IMR-90 (cell line): ENCODE data around the gene HOXB6. TPM values are rescaled to one million over a fixed set of nuclear protein-coding genes. Genes with fewer than 3 reads are reported as not detected.

Source experiments
- ATAC-seq: fragments of 200-7000 bp; cut with Tn5 transposase; 2 replicates; pipeline ENCODE4 v1.9.1; 2020; ENCODE audit warnings: low read depth, mild to moderate bottlenecking, moderate library complexity
- BruUV-seq: library from RNA; stranded (reverse); fragments of 400-500 nt; replicated peaks from 2 replicates; lab custom pipeline; 2021; lab: Mats Ljungman, UMichigan
- CTCF ChIA-PET: fragments of 300-600 bp; formaldehyde crosslinking; extraction: SDS; loops from one replicate; lab custom pipeline; 2021; ENCODE audit warnings: antibody characterized with exemption; lab: Yijun Ruan, JAX
- POLR2A ChIA-PET: fragments of 300-600 bp; sonication (Branson Sonifier 250); formaldehyde crosslinking; loops from one replicate; lab custom pipeline; 2022; ENCODE audit warnings: antibody characterized with exemption; ENCODE audit not compliant: unreplicated experiment; lab: Charles Lee
- DNase-seq: peaks from one replicate; pipeline ENCODE4 v3.0.0; 2013
- H2AFZ ChIP-seq: replicated peaks from 2 replicates; pipeline ENCODE3; 2013; ENCODE audit warnings: low read length, mild to moderate bottlenecking; ENCODE audit not compliant: poor library complexity
- H2AK5ac ChIP-seq: 2 replicates; pipeline ENCODE4 v1.6.1; 2013; ENCODE audit warnings: low read depth, low read length, inconsistent platforms
- H2AK9ac ChIP-seq: replicated peaks from 2 replicates; pipeline ENCODE3; 2013; ENCODE audit warnings: mild to moderate bottlenecking, low read depth, low read length, moderate library complexity; ENCODE audit not compliant: poor library complexity
- H2BK120ac ChIP-seq: 2 replicates; pipeline ENCODE4 v1.6.1; 2013; ENCODE audit warnings: low read depth, low read length, inconsistent platforms
- H2BK15ac ChIP-seq: 3 replicates; pipeline ENCODE4 v1.6.1; 2013; ENCODE audit warnings: low read depth, low read length, inconsistent platforms
- H2BK20ac ChIP-seq: 2 replicates; pipeline ENCODE4 v1.6.1; 2013; ENCODE audit warnings: low read depth, mild to moderate bottlenecking, inconsistent platforms, low read length, moderate library complexity
- H2BK5ac ChIP-seq: 2 replicates; pipeline ENCODE4 v1.6.1; 2013; ENCODE audit warnings: mild to moderate bottlenecking, low read depth, low read length, inconsistent platforms; ENCODE audit not compliant: poor library complexity, severe bottlenecking
- H3K14ac ChIP-seq: replicated peaks from 2 replicates; pipeline ENCODE4 v1.6.1; 2013; ENCODE audit warnings: low read depth, low read length, inconsistent platforms
- H3K18ac ChIP-seq: 2 replicates; pipeline ENCODE4 v1.6.1; 2013; ENCODE audit warnings: low read depth, low read length, control low read depth
- H3K23ac ChIP-seq: 2 replicates; pipeline ENCODE4 v1.6.1; 2013; ENCODE audit warnings: low read depth, low read length, inconsistent platforms
- H3K27ac ChIP-seq: 2 replicates; pipeline ENCODE4 v1.5.1; 2013; ENCODE audit warnings: mild to moderate bottlenecking, control low read depth, low read length; ENCODE audit not compliant: insufficient read depth
- H3K27me3 ChIP-seq: 2 replicates; pipeline ENCODE4 v1.6.1; 2013; ENCODE audit warnings: low read length; ENCODE audit not compliant: control insufficient read depth, insufficient read depth
- H3K36me3 ChIP-seq: 2 replicates; pipeline ENCODE4 v1.6.1; 2013; ENCODE audit warnings: low read length, mixed read lengths; ENCODE audit not compliant: control insufficient read depth, insufficient read depth
- H3K4ac ChIP-seq: 2 replicates; pipeline ENCODE4 v1.6.1; 2013; ENCODE audit warnings: low read depth, low read length, inconsistent platforms
- H3K4me1 ChIP-seq: 2 replicates; pipeline ENCODE4 v1.6.1; 2013; ENCODE audit warnings: low read length, mixed read lengths; ENCODE audit not compliant: control insufficient read depth, insufficient read depth
- H3K4me2 ChIP-seq: 2 replicates; pipeline ENCODE4 v1.6.1; 2013; ENCODE audit warnings: low read depth, mild to moderate bottlenecking, control low read depth, low read length, moderate library complexity
- H3K4me3 ChIP-seq: 2 replicates; pipeline ENCODE4 v1.5.1; 2013; ENCODE audit warnings: low read depth, mild to moderate bottlenecking, control low read depth, low read length, moderate library complexity; ENCODE audit not compliant: insufficient read depth
- H3K56ac ChIP-seq: 2 replicates; pipeline ENCODE4 v1.6.1; 2013; ENCODE audit warnings: low read length, inconsistent platforms; ENCODE audit not compliant: insufficient read depth; ENCODE audit errors: extremely low read depth
- H3K79me1 ChIP-seq, 2 experiments: 2 replicates each; pipeline ENCODE4 v1.6.1; 2013; ENCODE audit warnings: low read length in 2 of 2, inconsistent platforms in 1 of 2, low read depth in 1 of 2
- H3K9ac ChIP-seq: 2 replicates; pipeline ENCODE4 v1.6.1; 2013; ENCODE audit warnings: low read depth, low read length, control low read depth
- H3K9me1 ChIP-seq: 2 replicates; pipeline ENCODE4 v1.6.1; 2013; ENCODE audit warnings: low read length, inconsistent platforms; ENCODE audit not compliant: insufficient read depth
- H3K9me3 ChIP-seq: 2 replicates; pipeline ENCODE4 v1.6.1; 2013; ENCODE audit warnings: low read length; ENCODE audit not compliant: control insufficient read depth, insufficient read depth
- H4K20me1 ChIP-seq: 2 replicates; pipeline ENCODE4 v1.6.1; 2013; ENCODE audit warnings: low read length, inconsistent platforms; ENCODE audit not compliant: insufficient read depth
- H4K5ac ChIP-seq: 2 replicates; pipeline ENCODE4 v1.6.1; 2013; ENCODE audit warnings: mild to moderate bottlenecking, low read depth, low read length, control low read depth
- H4K8ac ChIP-seq, 2 experiments: 2 replicates each; pipeline ENCODE4 v1.6.1; 2013; ENCODE audit warnings: low read depth in 2 of 2, low read length in 2 of 2, control low read depth in 1 of 2, inconsistent platforms in 1 of 2
- H4K91ac ChIP-seq: 2 replicates; pipeline ENCODE4 v1.6.1; 2013; ENCODE audit warnings: low read depth, low read length, inconsistent platforms; ENCODE audit not compliant: insufficient read depth
- BHLHE40 ChIP-seq: fragments of 150-350 bp; IDR thresholded peaks from 2 replicates; pipeline ENCODE4 v1.6.1; 2016; ENCODE audit warnings: mild to moderate bottlenecking, low read depth, low read length
- CHD1 ChIP-seq: IDR thresholded peaks from 2 replicates; pipeline ENCODE4 v1.6.1; 2012; ENCODE audit warnings: low read depth, low read length, improper control_type of control experiment
- CTCF ChIP-seq: conservative IDR thresholded peaks from 2 replicates; pipeline ENCODE4 v1.5.1; 2012; ENCODE audit warnings: mild to moderate bottlenecking, low read depth, low read length, improper control_type of control experiment
- ELK1 ChIP-seq: fragments of 150-350 bp; IDR thresholded peaks from 2 replicates; pipeline ENCODE4 v1.6.1; 2016; ENCODE audit warnings: low read depth, mild to moderate bottlenecking, low read length, moderate library complexity, borderline replicate concordance
- FOS ChIP-seq: fragments of 150-350 bp; IDR thresholded peaks from 2 replicates; pipeline ENCODE4 v1.6.1; 2016; ENCODE audit warnings: low read depth, low read length
- MAFK ChIP-seq: IDR thresholded peaks from 2 replicates; pipeline ENCODE4 v1.6.1; 2012; ENCODE audit warnings: low read depth, low read length, improper control_type of control experiment
- MAZ ChIP-seq: IDR thresholded peaks from 2 replicates; pipeline ENCODE4 v1.6.1; 2012; ENCODE audit warnings: low read depth, mild to moderate bottlenecking, low read length, improper control_type of control experiment, moderate library complexity, borderline replicate concordance
- MXI1 ChIP-seq: IDR thresholded peaks from 2 replicates; pipeline ENCODE4 v1.6.1; 2012; ENCODE audit warnings: low read depth, mild to moderate bottlenecking, low read length, moderate library complexity, borderline replicate concordance
- NFE2L2 ChIP-seq: fragments of 150-350 bp; IDR thresholded peaks from 2 replicates; pipeline ENCODE4 v1.6.1; 2016; ENCODE audit warnings: low read depth, mild to moderate bottlenecking, low read length
- POLR2A ChIP-seq: IDR thresholded peaks from 2 replicates; pipeline ENCODE4 v1.6.1; 2012; ENCODE audit warnings: mild to moderate bottlenecking, low read depth, low read length
- RAD21 ChIP-seq: IDR thresholded peaks from 2 replicates; pipeline ENCODE4 v1.6.1; 2012; ENCODE audit warnings: low read length, improper control_type of control experiment
- RCOR1 ChIP-seq: IDR thresholded peaks from 2 replicates; pipeline ENCODE4 v1.6.1; 2012; ENCODE audit warnings: mild to moderate bottlenecking, low read length, improper control_type of control experiment; ENCODE audit not compliant: insufficient replicate concordance
- RFX5 ChIP-seq: IDR thresholded peaks from 2 replicates; pipeline ENCODE4 v1.8.0; 2012; ENCODE audit warnings: low read depth, mild to moderate bottlenecking, low read length, moderate library complexity
- USF2 ChIP-seq: fragments of 150-350 bp; IDR thresholded peaks from 2 replicates; pipeline ENCODE4 v1.6.1; 2017; ENCODE audit warnings: mild to moderate bottlenecking, antibody characterized with exemption, low read length, low read depth
- WGBS, 2 experiments: methylation state at CpG; one replicate each; pipeline versions ENCODE4 v1.1.5 to v1.1.7; 2013; ENCODE audit warnings: missing lambda C conversion rate in 2 of 2; ENCODE audit not compliant: insufficient read length in 1 of 2; ENCODE audit errors: extremely low coverage in 2 of 2; 5-methylcytosine and 5-hydroxymethylcytosine counted together
- dilution Hi-C: fragments of 300-500 bp; cut with HindIII; formaldehyde crosslinking; loops from one replicate; pipeline ENCODE4 v1.14.3; 2018; ENCODE audit warnings: low sequenced_read_pairs; ENCODE audit not compliant: unreplicated experiment
- in situ Hi-C: fragments of 300-500 bp; cut with MboI; formaldehyde crosslinking; loops from 3 replicates; pipeline ENCODE4 v1.14.3; 2019; ENCODE audit warnings: low sequenced_read_pairs, inconsistent platforms, mixed read lengths
- intact Hi-C: fragments of 100-400 bp; cut with micrococcal nuclease; formaldehyde crosslinking; loops from 2 replicates; pipeline ENCODE4 v1.10.0; 2022
- polyA plus RNA-seq, 3 experiments: library from polyadenylated mRNA; depleted of rRNA; stranded (reverse); fragments of >200 nt; gene quantifications; 2 replicates each; pipeline ENCODE4 v1.2.3, GENCODE V29; 2012; ENCODE audit warnings: low replicate concordance in 1 of 3
- total RNA-seq: library from RNA; depleted of rRNA; stranded (reverse); fragments of >200 nt; gene quantifications from 2 replicates; pipeline ENCODE4 v1.2.3, GENCODE V29; 2012

Gene HOXB6
- total and polyA plus RNA-seq, 2 of the 4 experiments (the other 2 are of a cell fraction): 11.1 to 42.2 TPM

- Histone ChIP-seq H2AK9ac (peak overlapping the region; percentile 38), H3K23ac (peak overlapping the region; percentile 98), H3K4me1 (peaks cover 12% of the 10 kb centered on the region), H2BK15ac (peak overlapping the region; percentile 36; the same call in 1 of the 3 replicates), H3K27ac (peak overlapping the region; percentile 96), H3K9ac (peak overlapping the region; percentile 82), H3K9me1 (0 out of 2 replicates have a peak, but pooled peaks cover 2% of the 10 kb centered on the region), H4K5ac (peak overlapping the region; percentile 78), H4K20me1 (peaks cover 7% of the 10 kb centered on the region; the same call in 1 of the 2 replicates), H3K56ac (peak overlapping the region; percentile 96), H3K4me3 (peak overlapping the region; percentile 27), H2BK5ac (peak overlapping the region; percentile 95), H3K27me3 (no peaks in the 10 kb centered on the region), H2BK120ac (peak overlapping the region; percentile 79), H3K4ac (peak overlapping the region; percentile 91), H4K8ac (peak overlapping the region; percentile 81 to 90), H3K18ac (peak overlapping the region; percentile 58), H3K14ac (peak overlapping the region; percentile 69), H3K4me2 (peak overlapping the region; percentile 83), H2BK20ac (peak overlapping the region; percentile 53), H3K79me1 (peaks cover 14 to 16% of the 10 kb centered on the region in 2 experiments; a peak in 3 of 4 replicates), H2AFZ (peak overlapping the region; percentile 78), H4K91ac (peak overlapping the region; percentile 93), H2AK5ac (peak overlapping the region; percentile 63), H3K9me3 (no peaks in the 10 kb centered on the region), H3K36me3 (peaks cover 14% of the 10 kb centered on the region; the same call in 1 of the 2 replicates)
- POLR2A ChIA-PET: interaction anchor here (0.6 to 3.1 kb wide), 6 partner anchors 15 to 259 kb away, joined by 3 to 25 read pairs (median 8); no protein-coding TSS in a partner anchor
- DNase-seq: peak; percentile 63
- 0% methylated on average over 4 of the region's 25 CpGs; no CpG with 5 or more reads in 1 of the 2 experiments for WGBS, 2 experiments
- in situ Hi-C loops: loop anchor here (5.0 to 10.0 kb wide), 2 partner anchors 257 to 570 kb away; no protein-coding TSS in a partner anchor
- dilution Hi-C loops: no loop called here
- ATAC-seq: no peak
- no TSS peak for BruUV-seq
- intact Hi-C loops: no loop called here
- CTCF ChIA-PET: interaction anchor here (0.5 to 0.6 kb wide), 2 partner anchors 15 to 38 kb away, joined by 4 read pairs; no protein-coding TSS in a partner anchor
- TF ChIP-seq MXI1 (no peak), MAFK (no peak), ELK1 (no peak), CHD1 (no peak), BHLHE40 (no peak), USF2 (no peak), CTCF (no peak), MAZ (no peak), RFX5 (no peak), FOS (no peak), RCOR1 (no peak), POLR2A (no peak), NFE2L2 (no peak), RAD21 (no peak)
Measured at GRCh38 chr17:48594538-48595277, 10.1 kb downstream of the HOXB6 start.
